Caco-2 (cell line): ENCODE results near the gene RRP12. TPM values are rescaled to one million over a fixed set of nuclear protein-coding genes. Genes with fewer than 3 reads are reported as not detected.
"Not testable (repeated sequence)": the region's sequence is repeated elsewhere in the genome, so short reads cannot be mapped to it uniquely, and the experiment has no call there.

Experiments used
- BruUV-seq: library from RNA; stranded (reverse); fragments of 400-500 nt; replicated peaks from 2 replicates; lab custom pipeline; 2021; lab: Mats Ljungman, UMichigan
- CTCF ChIA-PET: fragments of 300-600 bp; sonication (Branson Sonifier 250); formaldehyde crosslinking; loops from one replicate; lab custom pipeline; 2022; ENCODE audit warnings: antibody characterized with exemption; lab: Charles Lee
- POLR2A ChIA-PET: fragments of 300-600 bp; sonication (Branson Sonifier 250); formaldehyde crosslinking; loops from one replicate; lab custom pipeline; 2022; ENCODE audit warnings: antibody characterized with exemption; lab: Charles Lee
- DNase-seq, 2 experiments: peaks; one replicate each; pipeline versions ENCODE4 v3.0.0 to v3.0.0-alpha.2; 2020 to 2022
- H3K27me3 ChIP-seq: replicated peaks from 2 replicates; pipeline ENCODE4 v1.6.0; 2011; ENCODE audit warnings: low read length; ENCODE audit not compliant: control insufficient read depth, insufficient read depth
- H3K36me3 ChIP-seq: 2 replicates; pipeline ENCODE4 v1.5.1; 2011; ENCODE audit warnings: low read length; ENCODE audit not compliant: control insufficient read depth, insufficient read depth
- H3K4me1 ChIP-seq: fragments of 250-450 bp; sonication (Bioruptor Pico); 2 replicates; pipeline ENCODE4 v1.5.1; 2020; ENCODE audit warnings: mild to moderate bottlenecking
- H3K4me3 ChIP-seq: 2 replicates; pipeline ENCODE4 v1.5.1; 2011; ENCODE audit warnings: low read depth, mild to moderate bottlenecking, control low read depth, low read length
- H3K9me3 ChIP-seq: fragments of 250-450 bp; sonication (Bioruptor Pico); 2 replicates; pipeline ENCODE4 v1.5.1; 2020; ENCODE audit warnings: mild to moderate bottlenecking, moderate library complexity
- H3K27ac Mint-ChIP-seq: one replicate; pipeline ENCODE4 v1.8.0; 2022; ENCODE audit warnings: mixed read lengths; ENCODE audit not compliant: unreplicated experiment
- H3K27me3 Mint-ChIP-seq: one replicate; pipeline ENCODE4 v1.8.0; 2022; ENCODE audit warnings: mixed read lengths; ENCODE audit not compliant: insufficient read depth, unreplicated experiment
- H3K36me3 Mint-ChIP-seq: one replicate; pipeline ENCODE4 v1.8.0; 2022; ENCODE audit warnings: mild to moderate bottlenecking, mixed read lengths; ENCODE audit not compliant: insufficient read depth, unreplicated experiment
- H3K4me1 Mint-ChIP-seq: one replicate; pipeline ENCODE4 v1.8.0; 2022; ENCODE audit warnings: low read depth, mixed read lengths; ENCODE audit not compliant: unreplicated experiment
- H3K4me3 Mint-ChIP-seq: one replicate; pipeline ENCODE4 v1.8.0; 2022; ENCODE audit warnings: mild to moderate bottlenecking, moderate library complexity, mixed read lengths; ENCODE audit not compliant: unreplicated experiment
- H3K9me3 Mint-ChIP-seq: one replicate; pipeline ENCODE4 v1.8.0; 2022; ENCODE audit warnings: mixed read lengths; ENCODE audit not compliant: unreplicated experiment
- intact Hi-C: fragments of 100-400 bp; cut with micrococcal nuclease; formaldehyde crosslinking; loops from one replicate; pipeline ENCODE4 v1.10.0; 2022; ENCODE audit not compliant: unreplicated experiment
- total RNA-seq: library from RNA; stranded (reverse); gene quantifications from 2 replicates; pipeline ENCODE4 v1.2.3, GENCODE V29; 2022
- TF ChIP-seq, protein P1 (sequence below), 2 experiments: fragments of 200-600 bp in 1 of 2; IDR thresholded peaks; 1 replicate in 1 of 2; 2 replicates in 1 of 2; pipeline versions ENCODE4 v1.5.1 to v1.8.0; 2011 to 2022; ENCODE audit warnings: antibody characterized with exemption in 1 of 2, control low read depth in 1 of 2, inconsistent platforms in 1 of 2, low read depth in 1 of 2, low read length in 1 of 2, mild to moderate bottlenecking in 1 of 2, moderate library complexity in 1 of 2; ENCODE audit not compliant: insufficient read depth in 1 of 2, severe bottlenecking in 1 of 2, unreplicated experiment in 1 of 2

Gene RRP12
- total RNA-seq, 1 experiment from 2014 or later, result 69.3 TPM

DNA sequence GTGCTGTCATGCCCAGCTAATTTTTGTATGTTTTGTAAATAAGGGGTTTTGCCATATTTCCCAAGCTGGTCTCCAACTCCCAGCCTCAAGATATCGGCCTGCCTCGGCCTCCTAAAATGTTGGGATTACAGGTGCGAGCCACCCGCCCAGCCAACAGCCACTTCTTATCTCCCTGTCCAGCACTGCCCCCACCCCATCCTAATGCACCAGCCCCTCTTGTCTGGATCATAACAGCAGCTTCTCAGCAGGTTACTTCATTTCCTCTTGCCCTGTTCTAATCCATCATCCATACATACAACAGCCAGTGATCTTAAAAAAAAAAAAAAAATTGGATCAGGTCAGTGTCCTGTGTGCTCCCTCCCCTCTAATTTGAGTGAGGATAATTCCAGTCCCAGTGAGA lies 53.8 kb downstream of the RRP12 start:
- TF ChIP-seq, protein P1, sequence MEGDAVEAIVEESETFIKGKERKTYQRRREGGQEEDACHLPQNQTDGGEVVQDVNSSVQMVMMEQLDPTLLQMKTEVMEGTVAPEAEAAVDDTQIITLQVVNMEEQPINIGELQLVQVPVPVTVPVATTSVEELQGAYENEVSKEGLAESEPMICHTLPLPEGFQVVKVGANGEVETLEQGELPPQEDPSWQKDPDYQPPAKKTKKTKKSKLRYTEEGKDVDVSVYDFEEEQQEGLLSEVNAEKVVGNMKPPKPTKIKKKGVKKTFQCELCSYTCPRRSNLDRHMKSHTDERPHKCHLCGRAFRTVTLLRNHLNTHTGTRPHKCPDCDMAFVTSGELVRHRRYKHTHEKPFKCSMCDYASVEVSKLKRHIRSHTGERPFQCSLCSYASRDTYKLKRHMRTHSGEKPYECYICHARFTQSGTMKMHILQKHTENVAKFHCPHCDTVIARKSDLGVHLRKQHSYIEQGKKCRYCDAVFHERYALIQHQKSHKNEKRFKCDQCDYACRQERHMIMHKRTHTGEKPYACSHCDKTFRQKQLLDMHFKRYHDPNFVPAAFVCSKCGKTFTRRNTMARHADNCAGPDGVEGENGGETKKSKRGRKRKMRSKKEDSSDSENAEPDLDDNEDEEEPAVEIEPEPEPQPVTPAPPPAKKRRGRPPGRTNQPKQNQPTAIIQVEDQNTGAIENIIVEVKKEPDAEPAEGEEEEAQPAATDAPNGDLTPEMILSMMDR (IDR thresholded peaks at IDR 0.05; ENCODE audit: insufficient read depth in 1 of 2, low read depth in 1 of 2, low read length in 1 of 2, severe bottlenecking in 1 of 2, unreplicated experiment in 1 of 2), result no peak
- Histone ChIP-seq H3K4me1 (peaks cover 3% of the 10 kb centered on the region; the same call in 1 of the 2 replicates), H3K36me3 (no peaks in the 10 kb centered on the region), H3K9me3 (no peaks in the 10 kb centered on the region), H3K4me3 (no peak overlapping the region), H3K27me3 (no peaks in the 10 kb centered on the region)
- DNase-seq, result no peak
- H3K36me3 Mint-ChIP-seq, result peaks cover 10% of the 10 kb centered on the region
- no peak overlapping the region for H3K4me3 Mint-ChIP-seq
- no peaks in the 10 kb centered on the region for H3K9me3 Mint-ChIP-seq
- intact Hi-C loops, result no loop called here
- no peaks in the 10 kb centered on the region for H3K4me1 Mint-ChIP-seq
- ChIA-PET POLR2A (no interaction called here), CTCF (no interaction called here)
- no TSS peak for BruUV-seq
- H3K27me3 Mint-ChIP-seq, result no peaks in the 10 kb centered on the region
- no peak overlapping the region for H3K27ac Mint-ChIP-seq

DNA sequence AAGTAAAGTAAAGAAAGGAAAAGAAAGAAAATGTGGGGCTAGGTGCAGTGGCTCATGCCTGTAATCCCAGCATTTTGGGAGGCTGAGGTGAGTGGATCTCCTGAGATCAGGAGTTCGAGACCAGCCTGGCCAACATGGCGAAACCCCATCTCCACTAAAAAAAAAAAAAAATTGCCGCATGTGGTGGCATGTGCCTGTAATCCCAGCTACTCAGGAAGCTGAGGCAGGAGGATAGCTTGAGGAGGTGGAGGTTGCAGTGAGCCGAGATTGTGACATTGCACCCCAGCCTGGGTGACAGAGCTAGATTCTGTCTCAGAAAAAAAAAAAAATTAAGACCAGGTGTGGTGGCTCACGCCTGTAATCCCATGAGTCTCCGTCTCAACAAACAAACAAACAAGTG lies 57.5 kb downstream of the RRP12 start:
- H3K9me3 Mint-ChIP-seq, BruUV-seq, H3K27ac Mint-ChIP-seq, CTCF ChIA-PET, H3K27me3 Mint-ChIP-seq, H3K27me3 ChIP-seq, H3K4me1 Mint-ChIP-seq, H3K9me3 ChIP-seq, H3K4me3 ChIP-seq, H3K4me3 Mint-ChIP-seq, H3K4me1 ChIP-seq, H3K36me3 Mint-ChIP-seq, DNase-seq, intact Hi-C loops, POLR2A ChIA-PET, H3K36me3 ChIP-seq: not testable (repeated sequence)

GRCh38 chr10:97341416-97341815 lies 59.7 kb downstream of the RRP12 start:
- ChIA-PET CTCF (no interaction called here), POLR2A (no interaction called here)
- H3K4me1 Mint-ChIP-seq, result peaks cover 4% of the 10 kb centered on the region
- no peaks in the 10 kb centered on the region for H3K27me3 Mint-ChIP-seq
- intact Hi-C loops, result no loop called here
- no peaks in the 10 kb centered on the region for H3K9me3 Mint-ChIP-seq
- Histone ChIP-seq H3K4me1 (peaks cover 2% of the 10 kb centered on the region; the same call in 1 of the 2 replicates), H3K36me3 (no peaks in the 10 kb centered on the region), H3K9me3 (no peaks in the 10 kb centered on the region), H3K4me3 (no peak overlapping the region), H3K27me3 (no peaks in the 10 kb centered on the region)
- TF ChIP-seq, protein P1 (IDR thresholded peaks at IDR 0.05; ENCODE audit: insufficient read depth in 1 of 2, low read depth in 1 of 2, low read length in 1 of 2, severe bottlenecking in 1 of 2, unreplicated experiment in 1 of 2), result no peak
- no peak for DNase-seq
- H3K36me3 Mint-ChIP-seq, result no peaks in the 10 kb centered on the region
- H3K4me3 Mint-ChIP-seq, result no peak overlapping the region
- H3K27ac Mint-ChIP-seq, result no peak overlapping the region
- BruUV-seq, result no TSS peak

DNA sequence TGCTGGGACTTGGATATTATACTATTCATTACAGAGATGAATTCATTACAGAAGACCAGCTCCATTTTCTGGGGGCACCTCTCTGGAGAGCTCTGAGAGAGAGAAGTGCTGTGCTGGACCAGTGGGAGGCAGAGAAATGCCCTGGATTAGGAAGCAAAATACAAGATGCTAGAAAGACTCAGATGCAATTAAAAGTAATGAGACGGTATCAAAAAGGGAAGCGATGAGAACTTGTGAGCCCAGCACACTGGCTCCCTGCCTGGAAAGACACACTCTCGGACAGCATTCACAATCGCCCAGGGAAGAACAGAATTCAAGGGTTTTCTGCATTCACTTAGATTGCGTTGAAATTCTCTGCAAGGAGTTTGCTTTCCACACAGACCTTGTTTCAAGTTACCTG lies 63.1 kb downstream of the RRP12 start:
- H3K4me1 ChIP-seq, result peaks cover 11% of the 10 kb centered on the region
- no peaks in the 10 kb centered on the region for H3K9me3 ChIP-seq
- H3K36me3 ChIP-seq, result no peaks in the 10 kb centered on the region
- Mint-ChIP-seq H3K27me3 (no peaks in the 10 kb centered on the region), H3K36me3 (no peaks in the 10 kb centered on the region), H3K9me3 (no peaks in the 10 kb centered on the region), H3K27ac (no peak overlapping the region), H3K4me1 (peaks cover 10% of the 10 kb centered on the region), H3K4me3 (no peak overlapping the region)
- DNase-seq, result no peak
- BruUV-seq, result no TSS peak
- CTCF ChIA-PET, result no interaction called here
- no peaks in the 10 kb centered on the region for H3K27me3 ChIP-seq
- POLR2A ChIA-PET, result no interaction called here
- intact Hi-C loops, result no loop called here
- TF ChIP-seq, protein P1 (IDR thresholded peaks at IDR 0.05; ENCODE audit: insufficient read depth in 1 of 2, low read depth in 1 of 2, low read length in 1 of 2, severe bottlenecking in 1 of 2, unreplicated experiment in 1 of 2), result no peak
- no peak overlapping the region for H3K4me3 ChIP-seq
